ENCODE data around the gene SLC46A2. TPM values are rescaled to one million over a fixed set of nuclear protein-coding genes. Genes with fewer than 3 reads are reported as not detected.

The SLC46A2 gene
- polyA plus RNA-seq, 3 donors: 0.05 to 0.67 (median 0.42) TPM

DNA sequence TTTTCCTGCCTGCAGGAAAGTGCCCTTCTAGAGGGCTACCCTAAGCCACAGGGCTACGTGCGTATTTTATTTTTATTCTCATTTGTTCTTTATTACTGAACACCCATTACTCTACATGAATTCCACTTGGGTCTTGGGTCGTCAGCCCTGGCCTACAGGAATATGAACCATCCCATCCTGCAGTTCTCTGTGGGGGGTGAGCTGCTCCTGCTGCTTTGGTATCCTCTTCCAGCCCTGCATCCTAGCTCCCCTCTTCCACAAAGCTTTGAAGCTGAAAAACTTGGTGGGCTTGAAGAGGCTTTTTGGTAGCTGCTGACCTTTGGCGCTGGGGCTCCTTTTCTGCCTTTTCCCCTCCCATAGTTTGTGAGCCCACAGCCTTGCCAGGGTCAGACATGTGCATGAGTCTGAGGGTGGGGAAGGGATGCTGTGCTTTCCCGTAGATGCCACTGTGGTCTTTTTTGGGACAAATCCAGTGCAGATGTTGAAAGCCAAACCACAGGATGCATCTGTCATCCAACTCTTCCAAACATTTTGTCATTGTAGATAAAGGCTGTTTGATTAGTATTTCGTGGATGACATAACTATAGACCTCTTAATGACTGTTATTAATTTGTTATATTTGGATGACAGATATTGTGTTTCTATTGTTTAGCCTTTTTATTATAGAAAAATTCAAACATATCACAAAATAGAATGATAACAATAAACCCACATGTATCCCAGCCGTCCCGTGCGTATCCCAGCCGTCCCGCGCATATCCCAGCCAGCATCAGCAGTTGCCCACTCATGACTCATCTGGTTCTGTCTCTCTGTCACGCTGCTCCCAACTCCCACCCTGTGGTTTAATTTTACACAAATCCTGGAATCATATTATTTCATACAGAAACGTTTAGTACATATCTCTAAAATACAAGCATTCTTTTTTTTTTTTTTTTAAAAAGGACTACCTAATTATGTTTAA lies 43.9 kb downstream of the SLC46A2 start:
- 68 to 84% (median 74%) methylated on average over 14 of the region's 14 CpGs for WGBS, 3 donors
- H3K27ac ChIP-seq (ENCODE audit: low read depth, low read length): no peak overlapping the region

DNA sequence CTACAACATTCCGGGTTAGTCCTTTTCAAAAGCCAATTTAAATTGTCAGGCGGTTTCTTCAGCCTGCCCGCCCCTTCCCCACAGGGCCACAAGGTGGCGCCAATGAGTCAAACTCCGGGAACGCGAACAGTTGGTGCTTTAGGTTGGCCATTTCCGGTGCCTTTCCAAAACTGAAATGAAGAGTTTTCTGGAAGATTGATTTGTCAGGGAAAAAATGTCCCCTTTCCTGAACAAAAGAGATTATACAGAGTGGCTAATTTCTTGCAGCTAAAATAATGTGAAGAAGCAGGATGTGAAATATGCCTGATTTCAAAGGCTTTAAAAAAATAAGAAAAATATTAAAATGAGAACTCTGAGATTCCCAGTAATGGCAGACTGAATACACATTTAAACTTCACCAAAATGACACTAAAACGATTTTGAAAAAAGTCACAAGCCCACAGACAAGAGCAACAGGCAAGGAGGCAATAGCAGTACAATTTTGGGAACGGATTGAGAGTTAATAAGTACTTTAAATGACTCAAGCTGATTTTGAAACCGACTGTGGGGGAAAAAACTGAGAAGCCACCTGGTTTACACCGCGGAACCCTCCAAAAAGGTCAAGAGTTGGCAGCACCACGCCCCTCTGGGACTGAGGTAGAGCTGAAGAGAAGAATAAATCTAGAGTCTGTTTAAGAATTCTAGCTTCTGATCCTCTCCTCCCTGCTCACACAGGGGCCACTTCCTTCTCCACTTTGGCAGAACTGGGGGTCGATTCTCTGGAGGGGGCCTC lies 45.7 kb downstream of the SLC46A2 start:
- H3K27ac ChIP-seq (ENCODE audit: low read depth, low read length): no peak overlapping the region
- WGBS, 3 donors: 30 to 32% (median 31%) methylated on average over 15 of the region's 15 CpGs

DNA sequence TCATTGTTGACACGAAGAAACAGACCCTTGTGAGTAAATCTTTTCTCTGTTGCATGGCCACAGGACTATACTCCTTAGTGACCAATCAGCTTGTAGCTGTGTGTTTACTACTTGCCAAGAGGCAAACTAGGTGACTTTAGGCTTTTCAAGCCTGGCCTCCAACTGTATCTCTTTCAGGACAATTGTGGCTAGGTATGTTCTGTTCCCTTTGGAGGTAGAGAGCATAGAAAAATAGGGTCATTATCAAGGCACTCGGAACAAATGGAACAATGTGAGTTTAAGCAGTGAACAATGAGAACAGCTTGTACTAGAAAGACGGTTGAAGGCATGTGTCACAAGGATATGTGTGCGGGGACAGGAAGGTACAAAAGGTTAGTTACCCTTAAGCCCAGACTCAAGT lies 48.1 kb downstream of the SLC46A2 start:
- no peak overlapping the region for H3K27ac ChIP-seq (ENCODE audit: low read depth, low read length)
- WGBS, 3 donors: 82 to 96% (median 93%) methylated on average over 4 of the region's 4 CpGs

DNA sequence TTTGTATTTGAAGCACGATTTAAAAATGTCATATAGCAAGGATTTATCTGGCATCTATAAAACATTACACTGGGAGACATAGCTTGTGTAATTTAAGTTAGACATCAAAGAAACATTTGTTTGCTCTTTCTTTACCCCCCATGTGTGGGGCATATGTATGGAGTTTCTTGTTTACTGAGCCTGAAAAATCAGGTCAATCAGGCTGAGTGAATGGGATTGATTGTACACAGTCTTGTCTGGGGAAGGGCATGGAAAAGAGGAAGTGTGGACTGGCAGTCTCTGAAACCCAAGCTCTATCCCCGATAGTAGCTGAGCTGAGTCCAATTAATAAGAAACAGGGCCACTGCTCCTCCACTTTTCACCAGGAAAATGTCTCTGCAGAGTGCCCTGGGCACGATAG lies 49.4 kb downstream of the SLC46A2 start:
- H3K27ac ChIP-seq (ENCODE audit: low read depth, low read length): no peak overlapping the region
- WGBS, 3 donors: 63 to 83% (median 78%) methylated on average over 3 of the region's 3 CpGs

DNA sequence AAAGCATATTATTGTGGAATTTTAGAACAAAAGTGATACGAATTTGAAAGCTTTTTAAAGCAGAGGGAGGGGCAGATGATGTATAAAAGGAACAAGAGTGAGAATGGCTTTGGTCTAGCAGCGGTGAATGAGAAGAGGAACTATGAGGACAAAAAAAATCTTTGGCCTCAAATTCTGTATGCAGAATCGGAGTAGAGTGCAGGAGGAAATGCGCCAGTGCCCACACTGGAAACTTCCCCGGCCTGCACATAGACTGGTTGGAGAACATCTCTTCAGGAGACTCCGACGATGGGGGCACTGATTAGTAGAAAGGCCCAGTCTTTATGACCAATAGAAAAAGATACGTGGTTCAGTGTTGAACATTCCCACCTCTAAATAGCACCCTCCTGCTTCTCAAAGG lies 51.3 kb downstream of the SLC46A2 start:
- H3K27ac ChIP-seq (ENCODE audit: low read depth, low read length): no peak overlapping the region
- WGBS, 3 donors: 82 to 90% (median 86%) methylated on average over 8 of the region's 8 CpGs

DNA sequence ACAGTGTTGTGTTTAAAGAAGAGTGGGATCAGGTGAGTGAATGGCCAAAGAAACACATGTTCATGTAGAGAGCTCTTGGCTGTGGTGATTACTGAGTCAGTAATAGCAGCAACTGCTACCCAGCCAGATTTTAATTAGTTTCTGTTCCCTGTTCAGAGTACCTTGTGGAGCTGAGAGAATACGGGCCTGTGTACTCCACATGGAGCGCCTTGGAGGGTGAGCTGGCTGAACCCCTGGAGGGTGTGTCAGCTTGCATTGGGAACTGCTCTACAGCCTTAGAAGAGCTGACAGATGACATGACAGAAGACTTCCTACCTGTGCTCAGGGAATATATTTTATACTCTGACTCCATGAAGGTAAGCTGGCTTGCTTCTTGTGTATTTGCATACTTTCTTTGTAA lies 52.3 kb downstream of the SLC46A2 start:
- no peak overlapping the region for H3K27ac ChIP-seq (ENCODE audit: low read depth, low read length)
- 88 to 94% (median 91%) methylated on average over 2 of the region's 2 CpGs for WGBS, 3 donors

DNA sequence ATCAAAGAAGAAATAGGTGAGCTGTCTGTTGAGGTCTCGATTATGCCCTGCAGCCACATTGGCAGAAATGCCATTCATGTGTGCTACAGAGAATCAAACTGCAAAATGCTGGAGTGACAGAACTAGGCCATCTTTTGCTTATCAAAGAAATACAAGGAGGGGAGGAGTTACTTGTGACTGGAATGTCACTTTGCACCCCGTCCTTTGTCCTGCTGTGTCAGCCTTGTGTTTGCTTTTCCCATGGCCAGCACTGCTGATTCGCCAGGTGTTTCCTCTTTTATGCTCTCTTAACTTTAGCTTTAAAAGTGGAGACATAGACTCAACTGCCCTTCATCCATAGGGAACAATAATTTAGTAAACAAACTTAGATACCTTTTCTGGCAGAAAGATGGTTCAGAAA lies 54.3 kb downstream of the SLC46A2 start:
- H3K27ac ChIP-seq (ENCODE audit: low read depth, low read length): no peak overlapping the region
- WGBS, 3 donors: 29 to 74% (median 73%) methylated on average over 3 of the region's 3 CpGs

DNA sequence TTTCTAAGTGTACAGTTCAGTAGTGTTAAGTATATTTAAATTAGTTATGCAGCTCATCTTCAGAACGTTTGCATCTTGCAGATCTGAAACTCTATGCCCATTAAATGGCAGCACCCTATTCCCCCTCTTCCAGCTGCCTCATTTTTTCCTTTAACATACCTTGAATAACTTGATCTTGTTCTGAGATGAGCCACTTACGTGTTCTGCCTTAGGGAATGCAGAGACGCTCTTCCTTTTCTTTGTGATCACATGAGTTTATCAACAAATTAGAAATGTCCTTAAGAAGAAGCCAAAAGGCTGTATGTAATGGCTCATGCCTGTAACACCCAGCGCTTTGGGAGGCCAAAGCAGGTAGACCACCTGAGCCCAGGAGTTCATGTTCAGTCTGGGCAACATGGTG lies 57.6 kb downstream of the SLC46A2 start:
- no peak overlapping the region for H3K27ac ChIP-seq (ENCODE audit: low read depth, low read length)
- WGBS, 3 donors: 91 to 94% (median 93%) methylated on average over 4 of the region's 4 CpGs

DNA sequence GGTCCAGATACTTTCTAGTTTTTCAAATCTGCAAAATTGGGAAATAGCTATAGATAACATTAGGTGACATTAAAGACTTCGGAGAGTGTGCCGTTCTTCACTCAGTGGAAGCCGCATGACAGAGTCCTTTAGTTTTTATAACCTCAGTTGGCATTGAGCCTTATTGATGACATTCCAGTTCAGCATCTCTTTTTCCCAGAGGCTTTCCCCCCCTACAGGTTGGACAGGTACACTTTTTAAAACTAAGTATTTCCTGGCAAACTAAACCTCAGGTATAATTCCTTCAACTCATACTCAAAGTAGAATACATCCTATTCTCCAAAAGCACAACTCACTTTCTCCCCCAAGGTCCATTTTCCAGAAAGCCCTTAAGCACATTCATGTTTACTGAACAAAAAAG lies 58.7 kb downstream of the SLC46A2 start:
- 76 to 90% (median 78%) methylated on average over 3 of the region's 3 CpGs for WGBS, 3 donors
- no peak overlapping the region for H3K27ac ChIP-seq (ENCODE audit: low read depth, low read length)

DNA sequence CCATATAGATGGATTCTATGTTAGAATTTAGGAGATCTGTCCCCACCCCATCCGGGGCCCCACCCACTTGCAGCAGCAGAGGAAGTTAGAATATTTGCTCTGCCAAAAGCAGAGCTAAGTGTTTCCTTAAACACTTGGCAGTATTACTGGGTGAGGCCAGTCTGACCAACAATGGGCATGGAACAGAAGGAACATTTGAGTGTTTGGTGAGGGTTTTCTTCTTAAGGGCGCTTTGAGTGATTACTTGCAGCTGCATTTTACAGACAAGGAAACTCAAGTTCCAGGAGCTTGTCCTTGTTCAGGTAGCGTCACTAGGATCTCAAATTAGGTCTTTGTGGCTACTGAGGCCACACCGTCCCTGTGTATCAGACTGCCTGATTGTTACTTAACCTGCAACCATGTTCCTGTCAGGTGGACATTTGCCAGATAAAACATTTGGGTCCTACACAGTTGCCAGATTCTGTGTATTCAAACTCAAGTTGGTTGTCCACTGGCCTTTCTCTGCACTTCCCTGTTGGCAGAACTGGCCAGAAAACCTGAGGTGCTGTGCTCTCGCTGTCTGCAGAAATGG lies 59.3 kb downstream of the SLC46A2 start:
- no peak overlapping the region for H3K27ac ChIP-seq (ENCODE audit: low read depth, low read length)
- 54 to 63% (median 60%) methylated on average over 5 of the region's 5 CpGs for WGBS, 3 donors

Other genes with a start within 250 kb of the SLC46A2 start
- 10 to 100 TPM in 1 of 3 donors, 1 to 10 TPM in 2; 3.6 to 13.3 (median 7.3) TPM for gene INIP, start 172.8 kb downstream of the SLC46A2 start, polyA plus RNA-seq
- gene SNX30, start 140.1 kb downstream of the SLC46A2 start, polyA plus RNA-seq: 1 to 10 TPM; 2.2 to 4.2 (median 3.3) TPM
- gene ZNF883, start 121.3 kb upstream of the SLC46A2 start, polyA plus RNA-seq: 1 to 10 TPM in 1 of 3 donors, under 1 TPM in 2; 0.54 to 1.2 (median 0.56) TPM
- gene ZFP37, start 165.8 kb upstream of the SLC46A2 start, polyA plus RNA-seq: 1 to 10 TPM in 2 of 3 donors, under 1 TPM in 1; 0.70 to 1.3 (median 1.2) TPM